Thyroid gland (tissue), 4 donors: ENCODE data around the gene CEP192.

ENCODE experiments used
- CTCF ChIP-seq, 6 experiments: fragments of 200-600 bp in 3 of 6; fragments of 450-650 bp in 3 of 6; sonication (generic) in 3 of 6; IDR thresholded peaks; one replicate each; pipeline ENCODE4 v1.5.1; 2016 to 2019; ENCODE audit warnings: antibody characterized with exemption in 6 of 6, mild to moderate bottlenecking in 2 of 6, inconsistent platforms in 1 of 6, moderate library complexity in 1 of 6
- POLR2A ChIP-seq, 2 donors: fragments of 450-650 bp; IDR thresholded peaks; one replicate each; pipeline ENCODE4 v1.6.1; 2017; ENCODE audit warnings: antibody characterized with exemption in 2 of 2, mild to moderate bottlenecking in 2 of 2, moderate library complexity in 1 of 2

GRCh38 chr18:13011719-13012118, 20.6 kb downstream of the CEP192 start:
- TF ChIP-seq POLR2A (IDR thresholded peaks at IDR 0.05) = no peak
- TF ChIP-seq CTCF (IDR thresholded peaks at IDR 0.05) = no peak
